ENCODE results near the gene XPR1.

Gene XPR1

GRCh38 chr1:180837020-180837419, 205.2 kb downstream of the XPR1 start:
- TF ChIP-seq, protein P1, sequence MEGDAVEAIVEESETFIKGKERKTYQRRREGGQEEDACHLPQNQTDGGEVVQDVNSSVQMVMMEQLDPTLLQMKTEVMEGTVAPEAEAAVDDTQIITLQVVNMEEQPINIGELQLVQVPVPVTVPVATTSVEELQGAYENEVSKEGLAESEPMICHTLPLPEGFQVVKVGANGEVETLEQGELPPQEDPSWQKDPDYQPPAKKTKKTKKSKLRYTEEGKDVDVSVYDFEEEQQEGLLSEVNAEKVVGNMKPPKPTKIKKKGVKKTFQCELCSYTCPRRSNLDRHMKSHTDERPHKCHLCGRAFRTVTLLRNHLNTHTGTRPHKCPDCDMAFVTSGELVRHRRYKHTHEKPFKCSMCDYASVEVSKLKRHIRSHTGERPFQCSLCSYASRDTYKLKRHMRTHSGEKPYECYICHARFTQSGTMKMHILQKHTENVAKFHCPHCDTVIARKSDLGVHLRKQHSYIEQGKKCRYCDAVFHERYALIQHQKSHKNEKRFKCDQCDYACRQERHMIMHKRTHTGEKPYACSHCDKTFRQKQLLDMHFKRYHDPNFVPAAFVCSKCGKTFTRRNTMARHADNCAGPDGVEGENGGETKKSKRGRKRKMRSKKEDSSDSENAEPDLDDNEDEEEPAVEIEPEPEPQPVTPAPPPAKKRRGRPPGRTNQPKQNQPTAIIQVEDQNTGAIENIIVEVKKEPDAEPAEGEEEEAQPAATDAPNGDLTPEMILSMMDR (IDR thresholded peaks at IDR 0.05; ENCODE audit: low read depth, low read length, missing control alignments), result no peak
- H3K27me3 ChIP-seq (replicated peaks), result no peaks in the 10 kb centered on the region
- DNase-seq, result no peak
- no peaks in the 10 kb centered on the region for H3K36me3 ChIP-seq (replicated peaks)
- in situ Hi-C loops (cut with HindIII; ENCODE audit: low pct_ligation_motif_present, low sequenced_read_pairs), result no loop called here
- no peak overlapping the region for H3K27ac ChIP-seq
- H3K4me3 ChIP-seq (ENCODE audit: low read depth, low read length), result no peak overlapping the region

DNA sequence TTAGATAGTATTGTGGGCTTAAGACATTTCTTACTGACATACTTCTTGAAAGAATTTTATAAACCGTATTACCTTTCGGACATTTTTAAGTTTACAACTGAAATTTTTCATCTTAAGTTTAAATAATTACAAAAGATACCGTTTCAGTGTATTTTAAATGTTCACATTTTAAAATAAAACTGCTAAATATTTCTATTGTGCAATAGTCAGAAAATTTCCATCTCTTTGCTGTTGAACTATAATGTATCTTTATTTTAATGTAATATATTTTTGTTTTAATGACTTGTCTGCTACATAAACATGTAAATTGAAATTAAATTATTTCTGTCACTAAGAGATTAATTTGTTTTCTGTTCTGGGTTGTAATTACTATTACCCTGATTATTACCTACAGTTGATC, 206.7 kb downstream of the XPR1 start:
- Histone ChIP-seq H3K27me3 (replicated peaks) (no peaks in the 10 kb centered on the region), H3K36me3 (replicated peaks) (no peaks in the 10 kb centered on the region), H3K4me3 (ENCODE audit: low read depth, low read length) (no peak overlapping the region), H3K27ac (no peak overlapping the region)
- in situ Hi-C loops (cut with HindIII; ENCODE audit: low pct_ligation_motif_present, low sequenced_read_pairs), result no loop called here
- TF ChIP-seq, protein P1 (IDR thresholded peaks at IDR 0.05; ENCODE audit: low read depth, low read length, missing control alignments), result no peak
- no peak for DNase-seq

DNA sequence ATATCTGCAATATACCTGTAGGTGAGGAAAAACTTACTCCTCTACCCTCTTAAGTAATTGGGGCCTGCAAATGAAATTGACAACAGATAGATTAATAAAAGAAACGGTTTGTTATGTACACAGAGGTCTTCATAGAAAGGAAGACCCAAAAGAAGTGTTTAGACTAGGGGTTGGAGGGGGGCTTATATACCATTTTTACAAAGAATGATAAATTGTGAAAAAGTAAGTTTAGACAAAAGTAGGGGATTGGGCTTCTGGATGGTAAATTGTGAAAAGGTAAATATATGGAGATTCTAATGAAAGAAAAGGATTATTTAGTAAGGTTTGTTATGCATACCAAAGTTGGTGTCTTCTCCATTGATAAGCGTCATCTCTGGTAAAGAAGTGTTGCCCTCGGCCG, 207.7 kb downstream of the XPR1 start:
- TF ChIP-seq, protein P1 (IDR thresholded peaks at IDR 0.05; ENCODE audit: low read depth, low read length, missing control alignments), result no peak
- no peak overlapping the region for H3K4me3 ChIP-seq (ENCODE audit: low read depth, low read length)
- no peaks in the 10 kb centered on the region for H3K36me3 ChIP-seq (replicated peaks)
- no peak overlapping the region for H3K27ac ChIP-seq
- in situ Hi-C loops (cut with HindIII; ENCODE audit: low pct_ligation_motif_present, low sequenced_read_pairs), result no loop called here
- H3K27me3 ChIP-seq (replicated peaks), result no peaks in the 10 kb centered on the region
- DNase-seq, result no peak

DNA sequence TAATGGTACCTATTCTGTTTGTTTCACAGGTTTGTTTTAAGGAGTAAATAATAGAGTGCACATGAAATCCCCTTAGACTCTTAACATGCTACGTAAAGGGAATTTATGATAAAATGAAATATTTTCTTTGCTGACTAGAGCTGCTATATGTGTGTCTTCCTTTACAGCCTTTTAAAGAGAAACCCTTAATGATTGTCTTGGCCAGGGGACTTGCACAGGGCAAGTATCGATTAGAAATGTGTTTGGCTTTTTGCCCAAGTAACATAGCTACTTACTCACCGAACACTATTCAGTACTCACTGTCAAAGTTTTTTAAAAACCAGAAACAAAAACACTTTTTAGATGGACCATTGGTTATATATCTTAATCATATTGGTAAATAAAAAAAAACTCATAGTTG, 209.6 kb downstream of the XPR1 start:
- no peak overlapping the region for H3K27ac ChIP-seq
- no peak overlapping the region for H3K4me3 ChIP-seq (ENCODE audit: low read depth, low read length)
- H3K27me3 ChIP-seq (replicated peaks), result no peaks in the 10 kb centered on the region
- in situ Hi-C loops (cut with HindIII; ENCODE audit: low pct_ligation_motif_present, low sequenced_read_pairs), result no loop called here
- DNase-seq, result no peak
- no peaks in the 10 kb centered on the region for H3K36me3 ChIP-seq (replicated peaks)
- TF ChIP-seq, protein P1 (IDR thresholded peaks at IDR 0.05; ENCODE audit: low read depth, low read length, missing control alignments), result no peak

DNA sequence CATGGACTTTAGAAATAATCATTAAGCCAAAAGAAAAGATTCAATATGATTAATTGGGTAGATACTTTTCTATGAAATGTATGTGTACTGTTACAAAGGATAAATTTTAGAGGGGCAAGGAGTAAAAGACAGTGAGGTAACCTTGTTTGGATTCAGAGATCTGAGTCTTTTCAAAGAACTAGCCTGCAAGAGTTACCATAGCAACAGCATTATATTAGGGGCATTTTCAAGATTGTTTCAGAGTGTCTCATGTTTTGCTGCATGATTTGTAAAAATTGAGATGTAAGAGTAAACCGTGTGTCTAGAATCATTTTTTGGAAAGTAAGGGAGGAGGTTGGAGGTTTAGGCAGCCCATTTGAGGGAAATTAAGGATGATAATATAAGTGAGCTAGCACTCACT, 210.2 kb downstream of the XPR1 start:
- Histone ChIP-seq H3K4me3 (ENCODE audit: low read depth, low read length) (no peak overlapping the region), H3K27me3 (replicated peaks) (no peaks in the 10 kb centered on the region), H3K36me3 (replicated peaks) (no peaks in the 10 kb centered on the region), H3K27ac (no peak overlapping the region)
- TF ChIP-seq, protein P1 (IDR thresholded peaks at IDR 0.05; ENCODE audit: low read depth, low read length, missing control alignments), result no peak
- DNase-seq, result peak; percentile 55
- in situ Hi-C loops (cut with HindIII; ENCODE audit: low pct_ligation_motif_present, low sequenced_read_pairs), result no loop called here

GRCh38 chr1:180842491-180843275, 210.9 kb downstream of the XPR1 start:
- Histone ChIP-seq H3K27ac (no peak overlapping the region), H3K4me3 (ENCODE audit: low read depth, low read length) (no peak overlapping the region)

More at GRCh38 chr1:180842491-180843275, 210.9 kb downstream of the XPR1 start:
- no peaks in the 10 kb centered on the region for H3K27me3 ChIP-seq (replicated peaks)
- TF ChIP-seq, protein P1 (IDR thresholded peaks at IDR 0.05; ENCODE audit: low read depth, low read length, missing control alignments), result no peak
- no peak for DNase-seq
- no peaks in the 10 kb centered on the region for H3K36me3 ChIP-seq (replicated peaks)
- in situ Hi-C loops (cut with HindIII; ENCODE audit: low pct_ligation_motif_present, low sequenced_read_pairs), result no loop called here
